ENCODE results near the gene KLC1.
A peak's percentile ranks its signal among the peaks of the same experiment; 100 is the strongest.
"Not testable (repeated sequence)": the region's sequence is repeated elsewhere in the genome, so short reads cannot be mapped to it uniquely, and the experiment has no call there.

Gene KLC1

GRCh38 chr14:103609081-103609480 is 19.9 kb upstream of the KLC1 start:
- H3K9me3 ChIP-seq (replicated peaks in 1 of 2; ENCODE audit: control insufficient read depth in 2 of 2, insufficient read depth in 1 of 2, low read depth in 1 of 2, low read length in 2 of 2); H3K9ac ChIP-seq (ENCODE audit: low read depth, low read length, poor library complexity); H2BK5ac ChIP-seq (ENCODE audit: low read length); H2BK12ac ChIP-seq (ENCODE audit: low read length); H3K27ac ChIP-seq (replicated peaks; ENCODE audit: low read length); H2BK15ac ChIP-seq (ENCODE audit: low read length); H2AK5ac ChIP-seq (ENCODE audit: low read depth, low read length); H4K91ac ChIP-seq (ENCODE audit: low read depth, low read length, poor library complexity); H2AFZ ChIP-seq (ENCODE audit: low read length); H3K23ac ChIP-seq (ENCODE audit: low read depth, low read length, poor library complexity); H4K8ac ChIP-seq (ENCODE audit: low read depth, low read length); H3K14ac ChIP-seq (ENCODE audit: low read length); H3K27me3 ChIP-seq (ENCODE audit: control insufficient read depth in 3 of 3, insufficient read depth in 3 of 3, low read depth in 1 of 3, low read length in 3 of 3); H3K79me1 ChIP-seq (ENCODE audit: low read depth, low read length); H3K36me3 ChIP-seq (replicated peaks in 1 of 2; ENCODE audit: control insufficient read depth in 2 of 2, insufficient read depth in 2 of 2, low read length in 2 of 2); H3K4me2 ChIP-seq (ENCODE audit: insufficient read depth, low read length, poor library complexity, severe bottlenecking); H3K4ac ChIP-seq (ENCODE audit: low read length); H3K4me1 ChIP-seq (ENCODE audit: control insufficient read depth in 2 of 2, insufficient read depth in 1 of 2, low read depth in 1 of 2, low read length in 2 of 2); DNase-seq (ENCODE audit: low spot score); H3K18ac ChIP-seq (ENCODE audit: low read length); H3K4me3 ChIP-seq (ENCODE audit: low read length in 2 of 2); H2BK120ac ChIP-seq (ENCODE audit: low read depth, low read length): not testable (repeated sequence)
- no CpG with 5 or more reads among the region's 4 CpGs for WGBS, 2 donors (ENCODE audit: extremely low coverage in 2 of 2, insufficient read length in 2 of 2, insufficient replicate concordance in 1 of 2)

GRCh38 chr14:103611215-103611614 is 17.8 kb upstream of the KLC1 start:
- no peak overlapping the region for H3K4me3 ChIP-seq (ENCODE audit: low read length in 2 of 2)
- H2AK5ac ChIP-seq (ENCODE audit: low read depth, low read length) = no peak overlapping the region
- no peaks in the 10 kb centered on the region for H3K27me3 ChIP-seq (ENCODE audit: control insufficient read depth in 3 of 3, insufficient read depth in 3 of 3, low read depth in 1 of 3, low read length in 3 of 3)
- H2BK15ac ChIP-seq (ENCODE audit: low read length) = no peak overlapping the region
- H2BK5ac ChIP-seq (ENCODE audit: low read length) = no peak overlapping the region
- H3K4me2 ChIP-seq (ENCODE audit: insufficient read depth, low read length, poor library complexity, severe bottlenecking) = no peak overlapping the region
- H3K23ac ChIP-seq (ENCODE audit: low read depth, low read length, poor library complexity) = no peak overlapping the region
- H2BK120ac ChIP-seq (ENCODE audit: low read depth, low read length) = no peak overlapping the region
- peaks cover 5 to 9% of the 10 kb centered on the region in 2 donors for H3K4me1 ChIP-seq (ENCODE audit: control insufficient read depth in 2 of 2, insufficient read depth in 1 of 2, low read depth in 1 of 2, low read length in 2 of 2)
- no peak overlapping the region for H3K18ac ChIP-seq (ENCODE audit: low read length)
- no peak overlapping the region for H2BK12ac ChIP-seq (ENCODE audit: low read length)
- peaks cover 1% of the 10 kb centered on the region for H3K79me1 ChIP-seq (ENCODE audit: low read depth, low read length)
- H4K91ac ChIP-seq (ENCODE audit: low read depth, low read length, poor library complexity) = no peak overlapping the region
- WGBS, 2 donors (ENCODE audit: extremely low coverage in 2 of 2, insufficient read length in 2 of 2, insufficient replicate concordance in 1 of 2) = no CpG with 5 or more reads among the region's 2 CpGs
- no peak overlapping the region for H3K9ac ChIP-seq (ENCODE audit: low read depth, low read length, poor library complexity)
- no peak overlapping the region for H3K4ac ChIP-seq (ENCODE audit: low read length)
- peaks cover 6 to 8% of the 10 kb centered on the region in 2 donors for H3K9me3 ChIP-seq (replicated peaks in 1 of 2; ENCODE audit: control insufficient read depth in 2 of 2, insufficient read depth in 1 of 2, low read depth in 1 of 2, low read length in 2 of 2)
- no peak overlapping the region for H3K14ac ChIP-seq (ENCODE audit: low read length)
- H3K27ac ChIP-seq (replicated peaks; ENCODE audit: low read length) = no peak overlapping the region
- no peak for DNase-seq (ENCODE audit: low spot score)
- H2AFZ ChIP-seq (ENCODE audit: low read length) = no peak overlapping the region
- H4K8ac ChIP-seq (ENCODE audit: low read depth, low read length) = no peak overlapping the region
- no peaks in the 10 kb centered on the region for H3K36me3 ChIP-seq (replicated peaks in 1 of 2; ENCODE audit: control insufficient read depth in 2 of 2, insufficient read depth in 2 of 2, low read length in 2 of 2)

GRCh38 chr14:103613517-103613916 is 15.5 kb upstream of the KLC1 start:
- Histone ChIP-seq H3K9ac (ENCODE audit: low read depth, low read length, poor library complexity) (no peak overlapping the region), H3K4me2 (ENCODE audit: insufficient read depth, low read length, poor library complexity, severe bottlenecking) (no peak overlapping the region), H3K27me3 (ENCODE audit: control insufficient read depth in 3 of 3, insufficient read depth in 3 of 3, low read depth in 1 of 3, low read length in 3 of 3) (no peaks in the 10 kb centered on the region), H2BK120ac (ENCODE audit: low read depth, low read length) (no peak overlapping the region), H3K36me3 (replicated peaks in 1 of 2; ENCODE audit: control insufficient read depth in 2 of 2, insufficient read depth in 2 of 2, low read length in 2 of 2) (no peaks in the 10 kb centered on the region), H4K8ac (ENCODE audit: low read depth, low read length) (no peak overlapping the region), H3K4me3 (ENCODE audit: low read length in 2 of 2) (no peak overlapping the region), H3K23ac (ENCODE audit: low read depth, low read length, poor library complexity) (no peak overlapping the region), H2BK12ac (ENCODE audit: low read length) (no peak overlapping the region), H2BK15ac (ENCODE audit: low read length) (no peak overlapping the region), H2AFZ (ENCODE audit: low read length) (no peak overlapping the region), H3K4ac (ENCODE audit: low read length) (no peak overlapping the region), H2AK5ac (ENCODE audit: low read depth, low read length) (no peak overlapping the region), H3K4me1 (ENCODE audit: control insufficient read depth in 2 of 2, insufficient read depth in 1 of 2, low read depth in 1 of 2, low read length in 2 of 2) (peaks cover 0 to 2% of the 10 kb centered on the region in 2 donors), H3K27ac (replicated peaks; ENCODE audit: low read length) (no peak overlapping the region), H3K14ac (ENCODE audit: low read length) (no peak overlapping the region), H3K79me1 (ENCODE audit: low read depth, low read length) (peaks cover 1% of the 10 kb centered on the region), H3K18ac (ENCODE audit: low read length) (no peak overlapping the region), H3K9me3 (replicated peaks in 1 of 2; ENCODE audit: control insufficient read depth in 2 of 2, insufficient read depth in 1 of 2, low read depth in 1 of 2, low read length in 2 of 2) (peaks cover 6 to 7% of the 10 kb centered on the region in 2 donors), H2BK5ac (ENCODE audit: low read length) (no peak overlapping the region), H4K91ac (ENCODE audit: low read depth, low read length, poor library complexity) (no peak overlapping the region)
- DNase-seq (ENCODE audit: low spot score) = no peak
- no CpG with 5 or more reads among the region's 4 CpGs for WGBS, 2 donors (ENCODE audit: extremely low coverage in 2 of 2, insufficient read length in 2 of 2, insufficient replicate concordance in 1 of 2)

GRCh38 chr14:103616635-103617300 is 12.2 kb upstream of the KLC1 start:
- Histone ChIP-seq H3K9me3 (replicated peaks in 1 of 2; ENCODE audit: control insufficient read depth in 2 of 2, insufficient read depth in 1 of 2, low read depth in 1 of 2, low read length in 2 of 2) (no peaks in the 10 kb centered on the region), H3K27ac (replicated peaks; ENCODE audit: low read length) (no peak overlapping the region), H3K27me3 (ENCODE audit: control insufficient read depth in 3 of 3, insufficient read depth in 3 of 3, low read depth in 1 of 3, low read length in 3 of 3) (no peaks in the 10 kb centered on the region), H3K14ac (ENCODE audit: low read length) (no peak overlapping the region), H4K91ac (ENCODE audit: low read depth, low read length, poor library complexity) (no peak overlapping the region), H3K9ac (ENCODE audit: low read depth, low read length, poor library complexity) (peak overlapping the region; percentile 54), H3K4ac (ENCODE audit: low read length) (no peak overlapping the region), H3K4me3 (ENCODE audit: low read length in 2 of 2) (no peak overlapping the region), H3K4me1 (ENCODE audit: control insufficient read depth in 2 of 2, insufficient read depth in 1 of 2, low read depth in 1 of 2, low read length in 2 of 2) (peaks cover 0 to 2% of the 10 kb centered on the region in 2 donors), H2BK120ac (ENCODE audit: low read depth, low read length) (no peak overlapping the region), H3K36me3 (replicated peaks in 1 of 2; ENCODE audit: control insufficient read depth in 2 of 2, insufficient read depth in 2 of 2, low read length in 2 of 2) (no peaks in the 10 kb centered on the region), H3K4me2 (ENCODE audit: insufficient read depth, low read length, poor library complexity, severe bottlenecking) (no peak overlapping the region), H2AFZ (ENCODE audit: low read length) (no peak overlapping the region), H2BK12ac (ENCODE audit: low read length) (no peak overlapping the region), H3K23ac (ENCODE audit: low read depth, low read length, poor library complexity) (no peak overlapping the region), H3K18ac (ENCODE audit: low read length) (no peak overlapping the region), H2BK5ac (ENCODE audit: low read length) (no peak overlapping the region), H2BK15ac (ENCODE audit: low read length) (peak overlapping the region; percentile 78), H3K79me1 (ENCODE audit: low read depth, low read length) (no peaks in the 10 kb centered on the region), H4K8ac (ENCODE audit: low read depth, low read length) (no peak overlapping the region), H2AK5ac (ENCODE audit: low read depth, low read length) (no peak overlapping the region)
- no CpG with 5 or more reads among the region's 17 CpGs for WGBS, 2 donors (ENCODE audit: extremely low coverage in 2 of 2, insufficient read length in 2 of 2, insufficient replicate concordance in 1 of 2)
- DNase-seq (ENCODE audit: low spot score) = no peak

All from neuronal stem cell (in vitro differentiated cells).